ENCODE results near the gene LAMC2. TPM values are rescaled to one million over a fixed set of nuclear protein-coding genes. Genes with fewer than 3 reads are reported as not detected.

Gene LAMC2
- total and polyA plus RNA-seq, 2 of the 13 experiments (the other 11 are each of a cell fraction or from before 2014, with no cell fraction given), result 0.03 TPM; not detected in 1

DNA sequence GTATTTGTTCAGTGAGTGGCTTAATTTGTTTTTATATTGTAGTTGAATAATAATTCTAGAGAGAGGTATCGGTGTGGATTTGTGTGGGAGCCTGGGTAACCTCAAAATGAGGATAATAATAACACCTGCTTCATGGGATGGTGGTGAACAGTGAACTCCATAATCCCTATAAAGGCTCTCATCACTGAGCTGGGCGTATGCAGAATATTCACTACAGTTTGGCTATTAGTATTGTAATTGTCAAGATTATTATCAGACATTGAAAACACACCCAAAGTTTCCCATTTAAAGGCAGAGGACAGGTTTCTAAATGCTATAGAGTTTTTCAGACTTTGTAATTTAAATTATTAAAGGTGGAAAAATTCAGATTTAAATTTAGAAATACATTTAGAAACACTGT is 7.0 kb upstream of the LAMC2 start:
- H3K27ac ChIP-seq (ENCODE audit: extremely low read length, insufficient read depth, low read length), result no peak overlapping the region

More for the DNA sequence above, 7.0 kb upstream of the LAMC2 start:
- CTCF ChIA-PET (ENCODE audit: low intra/inter-chr PET ratio, low total read pairs), result no interaction called here
- TF ChIP-seq KLF11 (CRISPR knock-in tag; IDR thresholded peaks at IDR 0.05) (no peak), ZNF570 (CRISPR knock-in tag; IDR thresholded peaks at IDR 0.05; ENCODE audit: borderline replicate concordance) (no peak), ZIK1 (CRISPR knock-in tag; IDR thresholded peaks at IDR 0.05; ENCODE audit: borderline replicate concordance, low read depth) (no peak), GFI1 (CRISPR knock-in tag; IDR thresholded peaks at IDR 0.05; ENCODE audit: borderline replicate concordance) (no peak), REXO4 (CRISPR knock-in tag; IDR thresholded peaks at IDR 0.05; ENCODE audit: borderline replicate concordance) (no peak), KDM3A (CRISPR knock-in tag; IDR thresholded peaks at IDR 0.05; ENCODE audit: low read depth) (no peak), ZNF350 (CRISPR knock-in tag; IDR thresholded peaks at IDR 0.05; ENCODE audit: borderline replicate concordance, low read depth) (no peak), ZNF609 (CRISPR knock-in tag; IDR thresholded peaks at IDR 0.05; ENCODE audit: borderline replicate concordance) (no peak), ZBTB38 (CRISPR knock-in tag; IDR thresholded peaks at IDR 0.05) (no peak), ZNF616 (CRISPR knock-in tag; IDR thresholded peaks at IDR 0.05; ENCODE audit: low read depth) (no peak), HNRNPK (IDR thresholded peaks at IDR 0.05; ENCODE audit: low read depth, low read length, poor library complexity, severe bottlenecking) (no peak)
- TF ChIP-seq, protein P1, sequence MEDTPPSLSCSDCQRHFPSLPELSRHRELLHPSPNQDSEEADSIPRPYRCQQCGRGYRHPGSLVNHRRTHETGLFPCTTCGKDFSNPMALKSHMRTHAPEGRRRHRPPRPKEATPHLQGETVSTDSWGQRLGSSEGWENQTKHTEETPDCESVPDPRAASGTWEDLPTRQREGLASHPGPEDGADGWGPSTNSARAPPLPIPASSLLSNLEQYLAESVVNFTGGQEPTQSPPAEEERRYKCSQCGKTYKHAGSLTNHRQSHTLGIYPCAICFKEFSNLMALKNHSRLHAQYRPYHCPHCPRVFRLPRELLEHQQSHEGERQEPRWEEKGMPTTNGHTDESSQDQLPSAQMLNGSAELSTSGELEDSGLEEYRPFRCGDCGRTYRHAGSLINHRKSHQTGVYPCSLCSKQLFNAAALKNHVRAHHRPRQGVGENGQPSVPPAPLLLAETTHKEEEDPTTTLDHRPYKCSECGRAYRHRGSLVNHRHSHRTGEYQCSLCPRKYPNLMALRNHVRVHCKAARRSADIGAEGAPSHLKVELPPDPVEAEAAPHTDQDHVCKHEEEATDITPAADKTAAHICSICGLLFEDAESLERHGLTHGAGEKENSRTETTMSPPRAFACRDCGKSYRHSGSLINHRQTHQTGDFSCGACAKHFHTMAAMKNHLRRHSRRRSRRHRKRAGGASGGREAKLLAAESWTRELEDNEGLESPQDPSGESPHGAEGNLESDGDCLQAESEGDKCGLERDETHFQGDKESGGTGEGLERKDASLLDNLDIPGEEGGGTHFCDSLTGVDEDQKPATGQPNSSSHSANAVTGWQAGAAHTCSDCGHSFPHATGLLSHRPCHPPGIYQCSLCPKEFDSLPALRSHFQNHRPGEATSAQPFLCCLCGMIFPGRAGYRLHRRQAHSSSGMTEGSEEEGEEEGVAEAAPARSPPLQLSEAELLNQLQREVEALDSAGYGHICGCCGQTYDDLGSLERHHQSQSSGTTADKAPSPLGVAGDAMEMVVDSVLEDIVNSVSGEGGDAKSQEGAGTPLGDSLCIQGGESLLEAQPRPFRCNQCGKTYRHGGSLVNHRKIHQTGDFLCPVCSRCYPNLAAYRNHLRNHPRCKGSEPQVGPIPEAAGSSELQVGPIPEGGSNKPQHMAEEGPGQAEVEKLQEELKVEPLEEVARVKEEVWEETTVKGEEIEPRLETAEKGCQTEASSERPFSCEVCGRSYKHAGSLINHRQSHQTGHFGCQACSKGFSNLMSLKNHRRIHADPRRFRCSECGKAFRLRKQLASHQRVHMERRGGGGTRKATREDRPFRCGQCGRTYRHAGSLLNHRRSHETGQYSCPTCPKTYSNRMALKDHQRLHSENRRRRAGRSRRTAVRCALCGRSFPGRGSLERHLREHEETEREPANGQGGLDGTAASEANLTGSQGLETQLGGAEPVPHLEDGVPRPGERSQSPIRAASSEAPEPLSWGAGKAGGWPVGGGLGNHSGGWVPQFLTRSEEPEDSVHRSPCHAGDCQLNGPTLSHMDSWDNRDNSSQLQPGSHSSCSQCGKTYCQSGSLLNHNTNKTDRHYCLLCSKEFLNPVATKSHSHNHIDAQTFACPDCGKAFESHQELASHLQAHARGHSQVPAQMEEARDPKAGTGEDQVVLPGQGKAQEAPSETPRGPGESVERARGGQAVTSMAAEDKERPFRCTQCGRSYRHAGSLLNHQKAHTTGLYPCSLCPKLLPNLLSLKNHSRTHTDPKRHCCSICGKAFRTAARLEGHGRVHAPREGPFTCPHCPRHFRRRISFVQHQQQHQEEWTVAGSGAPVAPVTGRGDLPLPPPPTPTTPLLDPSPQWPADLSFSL (CRISPR knock-in tag; IDR thresholded peaks at IDR 0.05), result no peak
- WGBS (ENCODE audit: low lambda C conversion rate), result 33% methylated on average over 2 of the region's 2 CpGs
- FAIRE-seq, result no peak
- BruUV-seq (replicated peaks), result no TSS peak
- no peaks in the 10 kb centered on the region for H4K20me1 ChIP-seq (ENCODE audit: insufficient read depth, low read length)
- no peaks in the 10 kb centered on the region for H3K4me1 ChIP-seq (ENCODE audit: insufficient read depth, low read length)
- H3K79me2 ChIP-seq (ENCODE audit: insufficient read depth, low read length), result no peaks in the 10 kb centered on the region
- intact Hi-C loops (cut with micrococcal nuclease; ENCODE audit: unreplicated experiment) (no loop called here), in situ Hi-C loops (cut with HindIII; ENCODE audit: extremely low pct_ligation_motif_present, low pct_unique_long_range_greater_than_20kb) (no loop called here)
- H3K9ac ChIP-seq (ENCODE audit: insufficient read depth, low read depth, low read length), result no peak overlapping the region
- H3K36me3 ChIP-seq (replicated peaks in 1 of 2; ENCODE audit: control insufficient read depth in 1 of 2, insufficient read depth in 2 of 2, low read length in 2 of 2), result no peaks in the 10 kb centered on the region
- H3K4me3 ChIP-seq (replicated peaks in 1 of 3; ENCODE audit: insufficient read depth in 1 of 3, low read depth in 2 of 3, low read length in 3 of 3), result no peak overlapping the region
- H3K27me3 ChIP-seq (ENCODE audit: control insufficient read depth in 1 of 2, insufficient read depth in 2 of 2, low read length in 2 of 2), result no peaks in the 10 kb centered on the region
- ATAC-seq, result no peak
- no peak overlapping the region for H3K4me2 ChIP-seq (ENCODE audit: low read depth, low read length)
- no peaks in the 10 kb centered on the region for H3K9me3 ChIP-seq (ENCODE audit: low read length)
- no peak for DNase-seq (ENCODE audit: low spot score)
- POLR2A ChIA-PET, result no interaction called here
- H2AFZ ChIP-seq (ENCODE audit: low read length), result no peak overlapping the region
